HepG2 (cell line): ENCODE measurements around the gene TANGO6. TPM values are rescaled to one million over a fixed set of nuclear protein-coding genes. Genes with fewer than 3 reads are reported as not detected.

Experiments used
- ADNP ChIP-seq: sonication (generic); formaldehyde crosslinking; IDR thresholded peaks from 2 replicates; pipeline ENCODE4 v1.4.0; 2020; ENCODE audit warnings: missing genetic modification reagents
- ARHGAP35 ChIP-seq: sonication (generic); formaldehyde crosslinking; IDR thresholded peaks from 2 replicates; pipeline ENCODE4 v1.9.0; 2022; ENCODE audit warnings: mild to moderate bottlenecking, inconsistent platforms, moderate library complexity, missing genetic modification reagents, borderline replicate concordance
- ATAD3A ChIP-seq: sonication (generic); formaldehyde crosslinking; IDR thresholded peaks from 2 replicates; pipeline ENCODE4 v1.4.0; 2020; ENCODE audit warnings: missing genetic modification reagents
- CEBPG ChIP-seq: IDR thresholded peaks from 2 replicates; pipeline ENCODE4 v1.6.1; 2016
- CHCHD3 ChIP-seq: sonication (generic); formaldehyde crosslinking; IDR thresholded peaks from 2 replicates; pipeline ENCODE4 v1.8.0; 2022; ENCODE audit warnings: mild to moderate bottlenecking, missing genetic modification reagents, moderate library complexity
- ERF ChIP-seq: IDR thresholded peaks from 2 replicates; pipeline ENCODE4 v1.6.1; 2018; ENCODE audit warnings: missing biosample characterization, missing genetic modification reagents
- HIC2 ChIP-seq: sonication (generic); formaldehyde crosslinking; IDR thresholded peaks from 2 replicates; pipeline ENCODE4 v1.9.0; 2022; ENCODE audit warnings: low read depth, missing genetic modification reagents
- HNRNPUL1 ChIP-seq: fragments of 200-400 bp; formaldehyde crosslinking; IDR thresholded peaks from 2 replicates; pipeline ENCODE4 v1.6.1; 2017; ENCODE audit warnings: low read depth, mild to moderate bottlenecking, low read length, moderate library complexity
- KLF11 ChIP-seq: IDR thresholded peaks from 2 replicates; pipeline ENCODE4 v1.6.1; 2016; ENCODE audit warnings: missing compliant biosample characterization
- MED1 ChIP-seq: sonication (generic); formaldehyde crosslinking; IDR thresholded peaks from 2 replicates; pipeline ENCODE4 v1.4.0; 2020; ENCODE audit warnings: missing genetic modification reagents
- MTA1 ChIP-seq: sonication (generic); formaldehyde crosslinking; IDR thresholded peaks from 2 replicates; pipeline ENCODE4 v1.4.0; 2020; ENCODE audit warnings: missing genetic modification reagents, mild to moderate bottlenecking, borderline replicate concordance
- SP4 ChIP-seq: sonication (generic); formaldehyde crosslinking; IDR thresholded peaks from 2 replicates; pipeline ENCODE4 v1.8.1; 2023; ENCODE audit warnings: mild to moderate bottlenecking, missing genetic modification reagents
- TARDBP ChIP-seq: sonication (generic); formaldehyde crosslinking; IDR thresholded peaks from 2 replicates; pipeline ENCODE4 v1.8.0; 2022; ENCODE audit warnings: mild to moderate bottlenecking, missing genetic modification reagents
- ZBTB37 ChIP-seq: sonication (generic); formaldehyde crosslinking; IDR thresholded peaks from 2 replicates; pipeline ENCODE4 v1.4.0; 2020; ENCODE audit warnings: mild to moderate bottlenecking, missing genetic modification reagents
- ZC3H13 ChIP-seq: sonication (generic); formaldehyde crosslinking; IDR thresholded peaks from 2 replicates; pipeline ENCODE4 v1.8.1; 2023; ENCODE audit warnings: mild to moderate bottlenecking, missing genetic modification reagents, moderate library complexity
- ZFP36 ChIP-seq: fragments of 150-350 bp; IDR thresholded peaks from 2 replicates; pipeline ENCODE4 v1.6.1; 2018; ENCODE audit warnings: borderline replicate concordance, low read length, low read depth; ENCODE audit not compliant: partially characterized antibody
- ZNF510 ChIP-seq: sonication (generic); formaldehyde crosslinking; IDR thresholded peaks from 2 replicates; pipeline ENCODE4 v1.4.0; 2020; ENCODE audit warnings: low read depth, mild to moderate bottlenecking, missing genetic modification reagents
- ZNF678 ChIP-seq: sonication (generic); formaldehyde crosslinking; IDR thresholded peaks from 2 replicates; pipeline ENCODE4 v1.4.0; 2020; ENCODE audit warnings: mild to moderate bottlenecking, missing genetic modification reagents
- ZNF768 ChIP-seq: sonication (generic); formaldehyde crosslinking; IDR thresholded peaks from 2 replicates; pipeline ENCODE4 v1.4.0; 2020; ENCODE audit warnings: missing genetic modification reagents
- polyA plus RNA-seq, 8 experiments: library from polyadenylated mRNA; depleted of rRNA in 3 of 8; stranded (reverse) in 7 of 8; unstranded in 1 of 8; fragments of >200 nt; fragmentation: Illumina TruSeq in 4 of 8; extraction: Trizol in 4 of 8; gene quantifications; 2 replicates each; pipeline versions ENCODE4 v1.2.1 to v1.2.3, GENCODE V29; 2011 to 2016; ENCODE audit warnings: low read depth in 4 of 8, missing spikeins in 1 of 8, mixed read lengths in 1 of 8; ENCODE audit not compliant: insufficient read depth in 1 of 8
- total RNA-seq, 5 experiments: library from RNA; depleted of rRNA; stranded (reverse); fragments of >200 nt; fragmentation: Illumina TruSeq; extraction: Trizol; gene quantifications; 2 replicates each; pipeline ENCODE4 v1.2.3, GENCODE V29; 2016; ENCODE audit warnings: low read depth in 1 of 5
- TF ChIP-seq, protein P1 (sequence below): IDR thresholded peaks from 2 replicates; pipeline ENCODE4 v1.4.0; 2020; ENCODE audit warnings: mild to moderate bottlenecking, missing genetic modification reagents
- TF ChIP-seq, protein P2 (sequence below): sonication (generic); formaldehyde crosslinking; IDR thresholded peaks from 2 replicates; pipeline ENCODE4 v1.4.0; 2020; ENCODE audit warnings: missing genetic modification reagents

TANGO6 gene
- total and polyA plus RNA-seq, 2 of the 13 experiments (the other 11 are each of a cell fraction or from before 2014, with no cell fraction given), result 7.2 to 13.3 TPM

DNA sequence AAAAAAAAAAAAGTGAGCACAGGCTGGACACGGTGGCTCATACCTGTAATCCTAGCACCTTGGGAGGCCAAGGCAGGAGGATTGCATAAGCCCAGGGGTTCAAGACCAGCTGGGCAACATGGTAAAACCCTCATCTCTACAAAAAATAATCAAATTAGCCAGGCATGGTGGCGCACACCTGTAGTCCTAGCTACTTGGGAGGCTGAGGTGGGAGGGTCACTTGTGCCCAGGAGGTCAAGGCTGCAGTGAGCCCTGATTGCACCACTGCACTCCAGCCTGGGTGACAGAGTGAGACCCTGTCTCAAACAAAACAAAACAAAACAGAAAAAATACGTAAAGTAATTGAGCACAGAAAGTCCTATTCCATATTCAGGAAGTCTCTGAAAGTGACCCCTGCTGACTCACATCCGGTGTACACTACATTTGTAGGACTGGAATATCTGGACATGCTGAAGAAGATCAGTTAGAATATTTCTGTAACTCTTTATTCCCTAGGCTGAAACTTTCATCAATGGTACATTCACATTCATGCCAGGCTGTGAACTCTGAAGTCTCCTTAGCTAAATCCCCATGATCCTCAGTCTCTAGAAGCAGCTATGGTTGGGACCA, 196.1 kb downstream of the TANGO6 start (continued):
- TF ChIP-seq, protein P1, sequence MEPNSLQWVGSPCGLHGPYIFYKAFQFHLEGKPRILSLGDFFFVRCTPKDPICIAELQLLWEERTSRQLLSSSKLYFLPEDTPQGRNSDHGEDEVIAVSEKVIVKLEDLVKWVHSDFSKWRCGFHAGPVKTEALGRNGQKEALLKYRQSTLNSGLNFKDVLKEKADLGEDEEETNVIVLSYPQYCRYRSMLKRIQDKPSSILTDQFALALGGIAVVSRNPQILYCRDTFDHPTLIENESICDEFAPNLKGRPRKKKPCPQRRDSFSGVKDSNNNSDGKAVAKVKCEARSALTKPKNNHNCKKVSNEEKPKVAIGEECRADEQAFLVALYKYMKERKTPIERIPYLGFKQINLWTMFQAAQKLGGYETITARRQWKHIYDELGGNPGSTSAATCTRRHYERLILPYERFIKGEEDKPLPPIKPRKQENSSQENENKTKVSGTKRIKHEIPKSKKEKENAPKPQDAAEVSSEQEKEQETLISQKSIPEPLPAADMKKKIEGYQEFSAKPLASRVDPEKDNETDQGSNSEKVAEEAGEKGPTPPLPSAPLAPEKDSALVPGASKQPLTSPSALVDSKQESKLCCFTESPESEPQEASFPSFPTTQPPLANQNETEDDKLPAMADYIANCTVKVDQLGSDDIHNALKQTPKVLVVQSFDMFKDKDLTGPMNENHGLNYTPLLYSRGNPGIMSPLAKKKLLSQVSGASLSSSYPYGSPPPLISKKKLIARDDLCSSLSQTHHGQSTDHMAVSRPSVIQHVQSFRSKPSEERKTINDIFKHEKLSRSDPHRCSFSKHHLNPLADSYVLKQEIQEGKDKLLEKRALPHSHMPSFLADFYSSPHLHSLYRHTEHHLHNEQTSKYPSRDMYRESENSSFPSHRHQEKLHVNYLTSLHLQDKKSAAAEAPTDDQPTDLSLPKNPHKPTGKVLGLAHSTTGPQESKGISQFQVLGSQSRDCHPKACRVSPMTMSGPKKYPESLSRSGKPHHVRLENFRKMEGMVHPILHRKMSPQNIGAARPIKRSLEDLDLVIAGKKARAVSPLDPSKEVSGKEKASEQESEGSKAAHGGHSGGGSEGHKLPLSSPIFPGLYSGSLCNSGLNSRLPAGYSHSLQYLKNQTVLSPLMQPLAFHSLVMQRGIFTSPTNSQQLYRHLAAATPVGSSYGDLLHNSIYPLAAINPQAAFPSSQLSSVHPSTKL (CRISPR knock-in tag), result peak; percentile 35; the same call in 1 of the 2 replicates
- TF ChIP-seq, protein P2, sequence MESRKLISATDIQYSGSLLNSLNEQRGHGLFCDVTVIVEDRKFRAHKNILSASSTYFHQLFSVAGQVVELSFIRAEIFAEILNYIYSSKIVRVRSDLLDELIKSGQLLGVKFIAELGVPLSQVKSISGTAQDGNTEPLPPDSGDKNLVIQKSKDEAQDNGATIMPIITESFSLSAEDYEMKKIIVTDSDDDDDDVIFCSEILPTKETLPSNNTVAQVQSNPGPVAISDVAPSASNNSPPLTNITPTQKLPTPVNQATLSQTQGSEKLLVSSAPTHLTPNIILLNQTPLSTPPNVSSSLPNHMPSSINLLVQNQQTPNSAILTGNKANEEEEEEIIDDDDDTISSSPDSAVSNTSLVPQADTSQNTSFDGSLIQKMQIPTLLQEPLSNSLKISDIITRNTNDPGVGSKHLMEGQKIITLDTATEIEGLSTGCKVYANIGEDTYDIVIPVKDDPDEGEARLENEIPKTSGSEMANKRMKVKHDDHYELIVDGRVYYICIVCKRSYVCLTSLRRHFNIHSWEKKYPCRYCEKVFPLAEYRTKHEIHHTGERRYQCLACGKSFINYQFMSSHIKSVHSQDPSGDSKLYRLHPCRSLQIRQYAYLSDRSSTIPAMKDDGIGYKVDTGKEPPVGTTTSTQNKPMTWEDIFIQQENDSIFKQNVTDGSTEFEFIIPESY, result 0 out of 2 replicates have a peak, but pooled peaks have one; percentile 16
- TF ChIP-seq CEBPG (CRISPR knock-in tag) (peak; percentile 41; the same call in 1 of the 2 replicates), ZBTB37 (CRISPR knock-in tag) (no peak), ADNP (CRISPR knock-in tag) (0 out of 2 replicates have a peak, but pooled peaks have one; percentile 51), HNRNPUL1 (no peak), ZFP36 (no peak), ZNF678 (no peak), TARDBP (no peak), ARHGAP35 (no peak), CHCHD3 (no peak), ZNF510 (CRISPR knock-in tag) (no peak), SP4 (CRISPR knock-in tag) (no peak; the same call in 1 of the 2 replicates), ATAD3A (CRISPR knock-in tag) (no peak), KLF11 (CRISPR knock-in tag) (no peak), ZC3H13 (CRISPR knock-in tag) (no peak), HIC2 (CRISPR knock-in tag) (no peak), ZNF768 (no peak), MED1 (CRISPR knock-in tag) (peak; percentile 41), MTA1 (no peak), ERF (CRISPR knock-in tag) (no peak)
